Stimulated activated CD4-positive, alpha-beta T cell treated with anti-CD3 and anti-CD28 coated beads, Interleukin-2, amount 100 ng/mL, for 48 hours (primary cell): ENCODE results near the gene PMIS2.
"Not testable (repeated sequence)": the region's sequence is repeated elsewhere in the genome, so short reads cannot be mapped to it uniquely, and the experiment has no call there.

Experiments used
- DNase-seq, 2 donors: peaks; one replicate each; pipeline ENCODE4 v3.0.0-alpha.2; 2020

PMIS2 gene

DNA sequence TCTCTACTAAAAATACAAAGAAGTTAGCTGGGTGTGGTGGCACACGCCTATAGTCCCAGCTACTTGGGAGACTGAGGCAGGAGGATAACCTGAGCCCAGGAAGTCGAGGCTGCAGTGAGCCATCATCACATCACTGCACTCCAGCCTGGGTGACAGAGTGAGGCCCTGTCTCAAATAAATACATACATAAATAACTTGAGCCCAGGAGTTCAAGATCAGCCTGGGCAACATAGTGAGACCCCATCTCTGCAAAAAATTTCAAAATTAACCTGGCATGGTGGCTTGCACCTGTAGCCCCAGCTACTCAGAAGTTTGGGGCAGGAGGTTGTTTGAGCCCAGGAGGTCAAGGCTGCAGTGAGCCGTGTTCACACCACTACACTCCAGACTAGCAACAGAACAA, 9.1 kb downstream of the PMIS2 start:
- not testable (repeated sequence) for DNase-seq

DNA sequence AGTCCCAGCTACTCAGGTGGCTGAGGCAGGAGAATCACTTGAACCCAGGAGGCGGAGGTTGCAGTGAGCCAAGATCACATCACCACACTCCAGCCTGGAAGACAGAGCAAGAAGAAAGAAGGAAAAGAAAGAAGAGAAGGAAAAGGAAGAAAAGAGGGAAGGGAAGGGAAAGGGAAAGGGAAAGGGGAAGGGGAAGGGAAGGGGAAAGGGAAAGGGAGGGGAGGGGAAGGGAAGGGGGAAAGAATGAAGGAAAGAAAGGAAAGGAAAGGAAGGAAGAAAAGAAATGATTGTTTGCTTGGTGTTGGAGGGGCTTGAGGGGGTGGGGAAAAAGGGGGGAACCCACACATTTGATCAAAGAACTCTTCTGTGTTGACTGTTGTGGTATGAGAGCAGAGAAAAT, 10.0 kb downstream of the PMIS2 start:
- DNase-seq = no peak

- no peak for DNase-seq
Observed at GRCh38 chr19:35596366-35596999, 10.5 kb downstream of the PMIS2 start.

- DNase-seq = no peak
Observed at GRCh38 chr19:35601971-35602370, 16.0 kb downstream of the PMIS2 start.

DNA sequence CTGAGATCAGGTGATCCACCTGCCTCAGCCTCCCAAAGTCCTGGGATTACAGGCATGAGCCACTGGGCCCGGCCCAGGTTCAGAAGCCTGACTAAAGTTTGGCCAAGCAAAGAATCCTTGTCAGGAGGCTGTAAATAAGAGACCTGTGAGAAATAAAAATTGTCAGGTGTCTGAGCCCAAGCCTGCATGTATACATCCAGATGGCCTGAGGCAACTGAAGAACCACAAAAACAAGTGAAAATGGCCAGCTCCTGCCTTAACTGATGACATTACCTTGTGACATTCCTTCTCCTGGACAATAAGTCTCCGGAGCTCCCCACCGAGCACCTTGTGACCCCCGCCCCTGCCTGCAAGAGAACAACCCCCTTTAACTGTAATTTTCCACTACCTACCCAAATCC, 18.5 kb downstream of the PMIS2 start:
- not testable (repeated sequence) for DNase-seq

DNA sequence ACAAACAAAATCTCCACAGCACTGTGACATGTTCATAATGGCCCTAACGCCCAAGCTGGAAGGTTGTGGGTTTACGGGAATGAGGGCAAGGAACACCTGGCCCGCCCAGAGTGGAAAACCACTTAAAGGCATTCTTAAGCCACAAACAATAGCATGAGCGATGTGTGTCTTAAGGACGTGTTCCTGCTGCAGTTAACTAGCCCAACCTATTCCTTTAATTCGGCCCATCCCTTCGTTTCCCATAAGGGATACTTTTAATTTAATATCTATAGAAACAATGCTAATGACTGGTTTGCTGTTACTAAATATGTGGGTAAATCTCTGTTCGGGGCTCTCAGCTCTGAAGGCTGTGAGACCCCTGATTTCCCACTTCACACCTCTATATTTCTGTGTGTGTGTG, 21.2 kb downstream of the PMIS2 start:
- DNase-seq = not testable (repeated sequence)

DNA sequence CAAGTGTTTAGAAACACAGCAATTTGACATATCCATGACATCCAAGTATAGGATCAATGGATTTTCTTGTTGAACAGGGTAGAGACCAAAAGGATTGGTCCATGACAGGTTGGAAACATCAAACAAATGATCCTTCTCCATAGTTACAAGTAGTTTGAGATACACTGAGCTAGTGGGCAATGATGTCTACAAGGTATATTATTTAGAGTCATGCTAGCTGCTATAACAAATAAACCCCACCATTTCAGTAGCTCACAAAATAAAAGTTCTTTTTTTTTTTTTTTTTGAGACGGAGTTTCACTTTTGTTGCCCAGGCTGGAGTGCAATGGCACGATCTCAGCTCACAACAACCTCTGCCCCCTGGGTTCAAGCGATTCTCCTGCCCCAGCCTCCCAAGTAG, 21.7 kb downstream of the PMIS2 start:
- DNase-seq = no peak

GRCh38 chr19:35608251-35608650, 22.3 kb downstream of the PMIS2 start:
- DNase-seq = no peak

DNA sequence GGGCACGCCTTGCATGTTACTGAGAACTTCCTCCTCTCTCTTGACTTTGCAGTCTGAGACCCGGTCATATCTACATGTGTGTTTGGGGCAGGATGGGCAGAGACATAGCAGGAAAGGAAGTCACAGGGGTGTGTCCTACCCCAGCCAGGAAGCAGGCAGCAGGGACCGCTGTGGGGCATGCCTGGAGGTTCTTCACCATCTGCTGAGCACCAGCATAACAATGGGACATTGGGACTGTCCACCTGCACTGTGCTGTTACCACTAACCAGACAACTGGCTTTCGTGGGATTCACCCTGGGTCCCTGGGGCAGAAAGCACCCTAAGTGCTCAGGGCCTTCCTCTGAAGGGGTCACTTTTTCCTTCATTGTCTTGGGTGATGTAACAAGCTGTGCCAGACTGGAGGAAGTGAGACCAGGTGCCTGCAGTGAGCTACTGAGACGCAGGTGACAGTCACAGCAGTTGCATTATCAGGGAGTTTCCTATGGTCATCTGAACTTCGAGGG, 23.9 kb downstream of the PMIS2 start:
- DNase-seq = no peak

DNA sequence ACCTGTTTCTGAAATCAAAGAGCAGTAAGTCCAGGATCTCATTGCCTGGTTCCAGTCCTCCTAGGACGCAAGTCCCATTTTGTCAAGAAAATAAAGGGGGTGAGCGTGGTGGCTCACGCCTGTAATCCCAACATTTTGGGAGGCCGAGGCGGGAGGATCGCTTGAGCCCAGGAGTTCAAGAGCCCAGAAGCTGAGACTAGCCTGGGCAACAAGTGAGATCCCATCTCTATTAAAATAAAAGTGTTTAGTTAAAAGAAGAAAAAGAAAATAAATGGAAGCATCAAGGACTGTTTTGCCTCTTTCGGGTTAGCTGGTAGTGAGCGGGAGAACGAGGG, 26.2 kb downstream of the PMIS2 start:
- DNase-seq = no peak

GRCh38 chr19:35612559-35613321, 26.8 kb downstream of the PMIS2 start, which contains the start of gene HAUS5:
Gene HAUS5, plus strand, starts transcription at chr19:35612735. Its CDS starts 60 bp downstream, at chr19:35612795.
- DNase-seq = peak; percentile 97 to 99

GRCh38 chr19:35613574-35613973, 27.6 kb downstream of the PMIS2 start:
- no peak for DNase-seq

DNA sequence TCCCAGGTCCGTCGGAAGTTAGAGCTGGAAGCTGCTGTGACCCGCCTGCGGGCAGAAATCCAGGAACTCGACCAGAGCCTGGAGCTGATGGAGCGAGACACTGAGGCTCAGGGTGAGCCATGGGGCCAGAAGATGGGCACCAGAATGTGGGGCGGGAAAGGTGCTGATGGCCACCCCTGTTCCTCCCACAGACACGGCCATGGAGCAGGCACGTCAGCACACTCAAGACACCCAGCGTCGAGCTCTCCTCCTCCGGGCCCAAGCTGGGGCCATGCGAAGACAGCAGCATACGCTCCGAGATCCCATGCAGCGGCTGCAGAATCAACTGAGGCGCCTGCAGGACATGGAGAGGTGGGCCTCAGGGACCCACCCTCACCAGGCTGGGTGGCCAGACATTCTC, 29.1 kb downstream of the PMIS2 start:
- no peak for DNase-seq

- no peak for DNase-seq
Observed at GRCh38 chr19:35618857-35619256, 32.9 kb downstream of the PMIS2 start.

DNA sequence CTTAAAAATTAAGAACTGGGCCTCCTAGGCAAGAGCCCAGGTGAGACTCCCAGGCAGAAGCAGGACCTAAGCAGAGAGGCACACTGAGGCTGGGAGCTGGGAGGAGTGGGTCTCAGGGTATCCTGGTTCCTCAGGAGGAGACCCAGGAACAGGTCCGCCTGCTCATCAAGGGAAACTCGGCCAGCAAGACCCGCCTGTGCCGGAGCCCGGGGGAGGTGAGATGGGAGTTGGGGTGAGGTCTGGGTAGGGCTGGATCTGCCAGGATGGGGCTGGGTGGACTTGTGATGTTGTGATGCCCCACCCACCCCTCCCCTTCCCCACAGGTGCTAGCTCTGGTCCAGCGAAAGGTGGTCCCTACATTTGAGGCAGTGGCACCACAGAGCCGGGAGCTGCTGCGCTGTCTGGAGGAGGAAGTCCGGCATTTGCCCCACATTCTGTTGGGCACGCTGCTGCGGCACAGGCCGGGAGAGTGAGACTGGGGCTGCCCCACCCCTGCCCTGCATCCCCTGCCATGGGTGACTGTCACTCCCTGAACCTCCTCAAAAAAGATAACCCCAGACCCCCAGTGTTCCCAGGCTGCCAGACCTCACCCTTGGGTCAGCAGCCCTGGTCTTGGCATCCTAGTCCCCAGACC, 33.4 kb downstream of the PMIS2 start:
- no peak for DNase-seq

DNA sequence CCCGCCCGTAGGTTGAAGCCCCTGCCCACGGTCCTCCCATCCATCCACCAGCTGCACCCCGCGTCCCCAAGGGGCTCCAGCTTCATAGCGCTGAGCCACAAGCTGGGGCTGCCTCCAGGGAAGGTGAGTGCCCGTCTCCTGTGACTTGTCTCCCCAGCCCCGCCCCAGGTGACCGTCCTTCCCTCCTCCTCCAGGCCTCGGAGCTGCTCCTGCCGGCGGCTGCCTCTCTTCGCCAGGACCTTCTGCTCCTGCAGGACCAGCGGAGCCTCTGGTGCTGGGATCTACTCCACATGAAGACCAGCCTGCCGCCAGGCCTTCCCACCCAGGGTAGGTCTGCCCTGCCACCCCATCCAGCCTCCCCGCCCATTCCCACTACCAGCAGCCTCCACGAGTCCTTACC, 34.0 kb downstream of the PMIS2 start:
- DNase-seq = no peak

DNA sequence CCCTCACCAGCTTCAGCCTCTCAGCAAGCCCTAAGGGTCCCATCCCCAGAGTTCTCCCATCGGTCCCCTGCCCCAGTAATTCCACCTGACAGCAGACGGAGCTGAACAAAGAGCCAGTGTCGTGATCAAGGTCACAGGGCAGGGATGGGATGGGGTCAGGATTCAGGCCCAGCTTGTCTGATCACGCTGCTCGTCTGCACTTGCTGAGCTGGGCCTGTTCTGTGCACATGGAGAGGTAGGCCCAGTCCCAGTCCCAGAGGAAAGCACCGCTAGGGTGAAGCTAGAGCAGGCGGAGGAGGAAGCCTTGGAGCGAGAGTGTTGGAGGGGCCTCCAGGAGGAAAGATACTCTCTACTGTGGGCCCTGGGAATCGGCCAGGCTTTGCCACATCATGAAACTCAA, 35.7 kb downstream of the PMIS2 start:
- DNase-seq = no peak

GRCh38 chr19:35622750-35623149, 36.8 kb downstream of the PMIS2 start:
- no peak for DNase-seq

DNA sequence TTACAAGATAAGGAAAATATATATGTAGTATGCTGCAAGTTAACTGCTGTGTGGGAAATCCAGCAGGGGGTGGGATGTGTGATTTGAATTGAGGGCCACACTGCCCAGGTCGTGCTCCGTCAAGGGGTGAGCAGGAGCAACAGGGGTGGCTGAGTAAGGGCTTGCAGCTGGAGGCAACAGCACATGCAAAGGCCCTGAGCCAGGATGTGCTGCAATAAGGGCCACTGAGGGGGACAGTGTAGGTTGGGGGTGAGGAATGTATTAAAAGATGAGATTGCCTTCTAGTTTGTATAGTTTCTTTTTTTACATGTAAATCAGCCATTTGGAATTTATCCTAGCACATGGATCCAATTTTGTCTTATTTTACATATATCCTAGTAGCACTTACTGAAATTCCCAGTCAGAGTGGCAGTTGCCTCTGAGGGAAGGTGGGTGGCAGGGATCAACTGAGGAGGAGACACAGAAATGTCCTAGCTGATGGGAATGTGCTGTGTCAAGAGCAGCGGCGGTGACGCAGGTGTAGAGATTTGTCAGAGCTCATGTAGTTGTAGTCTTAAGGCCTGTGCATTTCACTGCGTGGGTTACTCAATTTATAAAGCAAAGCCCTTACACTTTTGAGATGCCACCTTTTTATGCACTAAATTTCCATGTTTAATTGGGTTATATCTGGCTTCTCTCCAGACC, 37.5 kb downstream of the PMIS2 start:
- DNase-seq = no peak

DNA sequence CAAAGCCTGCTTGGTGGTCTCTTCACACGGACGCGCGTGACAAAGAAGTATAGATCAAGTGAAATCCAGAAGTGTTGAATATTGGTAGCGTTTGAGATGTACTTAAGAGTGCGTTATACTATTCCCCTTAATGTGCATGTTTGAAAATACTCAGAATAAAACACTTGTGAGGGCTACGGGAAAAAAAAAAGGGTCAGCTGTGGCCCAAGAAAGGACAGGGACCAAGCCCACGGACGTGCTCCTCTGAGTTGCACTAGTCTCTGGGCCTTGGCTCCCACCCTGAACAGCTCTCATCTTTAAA, 42.2 kb downstream of the PMIS2 start:
- DNase-seq = no peak

GRCh38 chr19:35628565-35629331, 42.8 kb downstream of the PMIS2 start, which contains the start of gene RBM42:
Gene RBM42, plus strand, starts transcription at chr19:35629036. Its CDS starts 118 bp downstream, at chr19:35629154.
- DNase-seq = peak; percentile 92 to 96

DNA sequence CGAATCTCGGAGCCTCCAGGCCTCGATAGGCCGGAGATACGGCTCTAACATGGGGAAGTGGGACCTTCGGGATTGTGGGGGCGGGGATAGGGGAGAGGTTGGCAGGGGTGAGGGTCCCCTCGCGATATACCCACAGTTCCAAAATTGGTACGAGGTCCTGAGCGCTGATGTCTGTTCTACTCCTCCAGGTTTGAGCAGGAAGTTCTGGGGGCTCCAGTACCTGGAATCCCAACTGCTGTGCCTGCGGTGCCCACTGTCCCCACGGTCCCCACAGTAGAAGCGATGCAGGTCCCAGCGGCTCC, 43.3 kb downstream of the PMIS2 start:
- no peak for DNase-seq
